Caki2 (cell line): ENCODE results near the gene CMTM3. TPM values are rescaled to one million over a fixed set of nuclear protein-coding genes. Genes with fewer than 3 reads are reported as not detected.
"Not testable (repeated sequence)": the region's sequence is repeated elsewhere in the genome, so short reads cannot be mapped to it uniquely, and the experiment has no call there.

Source experiments
- DNase-seq: peaks from one replicate; pipeline ENCODE4 v3.0.0-alpha.2; 2015; ENCODE audit warnings: low read depth
- in situ Hi-C: cut with HindIII; loops from 2 replicates; pipeline ENCODE4 v1.10.0; 2016; ENCODE audit warnings: low sequenced_read_pairs, low pct_unique_long_range_greater_than_20kb, mixed read lengths
- total RNA-seq: library from RNA; depleted of rRNA; stranded (reverse); fragments of >200 nt; shearing (Covaris generic); gene quantifications from 2 replicates; pipeline ENCODE4 v1.2.3, GENCODE V29; 2014; ENCODE audit warnings: low replicate concordance

Gene CMTM3
- total RNA-seq, 1 experiment from 2014 or later, result 46.9 TPM

GRCh38 chr16:66619534-66620428 lies 15.3 kb downstream of the CMTM3 start:
- no peak for DNase-seq
- in situ Hi-C loops, result no loop called here

DNA sequence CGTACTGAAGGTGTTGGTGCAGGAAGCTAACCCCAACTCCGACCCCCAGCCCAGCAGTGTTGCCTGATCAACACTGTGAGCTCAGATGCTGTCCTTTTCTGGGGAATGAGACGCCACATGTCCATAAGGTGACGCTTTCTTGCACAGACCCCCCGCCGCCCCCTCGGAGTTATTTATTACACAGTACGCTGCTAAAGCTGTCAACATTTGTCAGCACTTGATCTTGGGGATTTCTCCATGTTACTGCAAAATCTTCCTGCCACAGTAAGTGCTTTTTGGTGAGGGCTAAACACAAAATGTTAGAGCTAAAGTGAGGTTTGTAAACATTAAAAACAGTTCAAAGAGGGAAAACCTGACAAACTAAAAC lies 15.9 kb downstream of the CMTM3 start:
- in situ Hi-C loops, result no loop called here
- DNase-seq, result no peak

GRCh38 chr16:66621973-66622372 lies 17.5 kb downstream of the CMTM3 start:
- no peak for DNase-seq
- in situ Hi-C loops, result no loop called here

DNA sequence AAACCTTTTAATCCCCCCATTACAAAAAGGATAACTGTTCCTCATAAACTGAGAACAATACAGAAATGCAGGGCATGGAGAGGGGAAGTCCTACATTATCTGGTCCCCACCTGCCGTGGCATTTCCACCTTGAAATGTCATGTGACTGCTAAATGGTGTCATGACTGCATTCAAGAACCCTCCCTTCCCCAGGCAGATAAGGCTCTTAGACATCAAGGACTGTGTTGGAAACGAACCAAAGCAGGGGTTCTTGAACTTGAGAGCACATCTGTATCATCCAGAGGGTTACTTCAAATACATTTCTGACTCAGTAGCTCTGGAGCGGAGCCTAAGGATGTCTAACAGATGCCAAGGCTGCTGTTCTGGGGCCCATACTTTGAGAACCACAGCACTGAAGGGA lies 18.4 kb downstream of the CMTM3 start:
- DNase-seq, result no peak
- in situ Hi-C loops, result no loop called here

DNA sequence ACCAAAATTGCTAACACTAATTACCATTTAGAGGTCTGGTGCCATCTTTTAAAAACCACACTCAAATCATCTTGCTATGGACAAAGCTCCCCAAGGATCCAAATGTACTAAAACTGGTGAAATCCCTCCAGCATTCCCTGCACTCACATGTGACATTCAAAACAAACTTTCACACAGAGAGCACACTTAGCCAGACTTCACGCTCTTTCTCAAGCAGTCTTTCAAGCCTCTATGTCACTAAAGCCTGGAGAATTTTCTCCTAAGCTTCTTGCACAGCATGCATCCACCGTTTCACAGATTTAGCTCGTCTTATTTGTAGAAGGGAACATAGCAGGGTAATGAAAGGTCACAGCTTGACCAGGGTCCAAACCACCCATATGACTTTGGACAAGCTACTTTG lies 19.3 kb downstream of the CMTM3 start:
- DNase-seq, result no peak
- in situ Hi-C loops, result no loop called here

- DNase-seq, in situ Hi-C loops: not testable (repeated sequence)
Observed at GRCh38 chr16:66627611-66628378, 23.3 kb downstream of the CMTM3 start.

GRCh38 chr16:66629856-66630255 lies 25.4 kb downstream of the CMTM3 start:
- no peak for DNase-seq
- in situ Hi-C loops, result no loop called here

- in situ Hi-C loops, DNase-seq: not testable (repeated sequence)
Observed at GRCh38 chr16:66630561-66631260, 26.2 kb downstream of the CMTM3 start.

DNA sequence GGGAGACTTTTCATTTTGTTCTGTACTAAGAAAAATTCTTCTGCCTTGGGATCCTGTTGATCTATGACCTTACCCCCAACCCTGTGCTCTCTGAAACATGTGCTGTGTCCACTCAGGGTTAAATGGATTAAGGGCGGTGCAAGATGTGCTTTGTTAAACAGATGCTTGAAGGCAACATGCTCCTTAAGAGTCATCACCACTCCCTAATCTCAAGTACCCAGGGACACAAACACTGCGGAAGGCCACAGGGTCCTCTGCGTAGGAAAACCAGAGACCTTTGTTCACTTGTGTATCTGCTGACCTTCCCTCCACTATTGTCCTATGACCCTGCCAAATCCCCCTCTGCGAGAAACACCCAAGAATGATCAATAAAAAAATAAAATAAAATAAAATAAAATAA lies 27.1 kb downstream of the CMTM3 start:
- in situ Hi-C loops, DNase-seq: not testable (repeated sequence)

- in situ Hi-C loops, result no loop called here
- no peak for DNase-seq
Observed at GRCh38 chr16:66634527-66635196, 30.2 kb downstream of the CMTM3 start.

- in situ Hi-C loops, result no loop called here
- no peak for DNase-seq
Observed at GRCh38 chr16:66635406-66635805, 30.9 kb downstream of the CMTM3 start.

DNA sequence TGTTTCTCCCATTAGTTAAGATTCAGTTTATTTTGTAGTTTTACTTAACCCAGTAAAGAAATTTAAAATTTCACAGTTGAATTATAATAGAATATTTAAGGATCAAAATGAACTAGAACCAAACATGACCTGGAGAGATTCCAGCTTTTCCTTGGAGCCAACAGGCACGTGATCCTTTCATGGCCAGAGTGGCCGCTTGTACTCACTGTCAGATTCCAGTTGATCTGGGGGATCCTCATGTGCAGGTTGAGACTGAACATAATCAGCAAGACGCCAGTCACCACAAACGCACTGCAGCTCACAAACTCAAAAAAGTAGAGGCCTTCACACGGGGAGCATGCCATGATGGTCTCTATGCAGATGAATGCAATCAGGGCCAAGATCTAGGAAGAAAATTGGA lies 31.7 kb downstream of the CMTM3 start:
- in situ Hi-C loops, result no loop called here
- DNase-seq, result no peak

DNA sequence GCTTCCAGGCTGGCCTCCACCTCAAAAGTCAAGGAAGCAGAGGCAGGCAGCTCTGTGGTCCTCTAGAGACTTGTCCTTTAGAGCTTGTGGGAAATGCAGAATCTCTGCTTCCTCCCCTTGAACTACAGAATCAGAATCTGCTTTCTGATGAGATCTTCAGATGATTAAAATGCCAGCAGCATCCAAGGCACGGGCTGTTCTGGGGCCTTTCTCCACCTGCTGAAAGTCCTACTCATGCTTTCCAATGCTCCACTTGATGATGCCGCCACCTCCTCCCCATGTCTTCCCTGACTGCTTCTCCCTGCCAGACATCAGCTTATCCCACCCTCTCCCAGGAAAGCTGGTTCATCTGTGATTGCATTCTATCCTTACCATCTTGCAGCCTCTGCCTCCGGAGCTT lies 33.3 kb downstream of the CMTM3 start:
- no peak for DNase-seq
- in situ Hi-C loops, result no loop called here

DNA sequence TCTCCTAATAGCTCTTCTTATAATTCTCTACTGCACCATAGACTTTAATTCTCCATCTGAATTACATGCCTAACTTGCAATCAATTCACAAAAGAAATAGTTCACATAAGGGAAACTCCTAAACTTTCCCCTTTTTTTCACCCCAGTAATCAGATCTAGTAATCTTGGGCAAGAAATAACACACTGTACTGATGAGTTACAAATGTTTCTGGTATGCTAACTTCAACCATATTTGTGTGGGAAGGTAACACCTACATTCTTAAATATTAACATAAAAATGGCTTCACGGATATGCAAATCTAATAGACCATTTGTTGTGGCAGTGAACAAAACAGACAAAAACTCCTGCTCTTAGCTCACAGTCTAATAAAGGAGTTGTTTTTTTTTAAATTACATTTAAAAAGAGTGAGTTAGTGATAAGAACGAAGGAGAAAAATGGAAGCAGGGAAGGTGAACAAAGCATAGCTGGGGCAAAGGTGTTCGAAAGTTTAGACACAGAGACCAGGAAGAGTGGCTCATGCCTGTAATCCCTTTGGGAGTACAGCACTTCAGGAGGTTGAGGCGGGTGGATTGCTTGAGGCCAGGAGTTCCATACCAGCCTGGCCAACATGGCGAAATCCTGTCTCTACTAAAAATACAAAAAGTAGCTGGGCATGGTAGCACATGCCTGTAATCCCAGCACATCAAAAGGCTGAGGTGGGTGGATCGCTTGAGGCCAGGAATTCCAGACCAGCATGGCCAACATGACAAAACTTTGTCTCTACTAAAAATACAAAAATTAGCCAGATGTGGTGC lies 34.8 kb downstream of the CMTM3 start:
- DNase-seq, result no peak
- in situ Hi-C loops, result no loop called here

- in situ Hi-C loops, result no loop called here
- no peak for DNase-seq
Observed at GRCh38 chr16:66640724-66641314, 36.3 kb downstream of the CMTM3 start.

- no peak for DNase-seq
- in situ Hi-C loops, result no loop called here
Observed at GRCh38 chr16:66641387-66641786, 36.9 kb downstream of the CMTM3 start.

- in situ Hi-C loops, result no loop called here
Observed at GRCh38 chr16:66647866-66648265, 43.4 kb downstream of the CMTM3 start.

More at GRCh38 chr16:66647866-66648265, 43.4 kb downstream of the CMTM3 start:
- no peak for DNase-seq
